Cardiac fibroblast (primary cell): ENCODE results near the gene SLC16A12.
"Not testable (repeated sequence)": the region's sequence is repeated elsewhere in the genome, so short reads cannot be mapped to it uniquely, and the experiment has no call there.

Source experiments
- DNase-seq, 2 donors: peaks; one replicate each; pipeline versions ENCODE4 v3.0.0 to v3.0.0-alpha.2; 2010; ENCODE audit warnings: low read depth in 2 of 2
- H3K4me3 ChIP-seq, 2 donors: replicated peaks in 1 of 2; 1 replicate in 1 of 2; 2 replicates in 1 of 2; pipeline ENCODE4 v1.5.1; 2011; ENCODE audit warnings: low read depth in 2 of 2, low read length in 2 of 2, mild to moderate bottlenecking in 2 of 2, moderate library complexity in 1 of 2
- TF ChIP-seq, protein P1 (sequence below): IDR thresholded peaks from one replicate; pipeline ENCODE4 v1.5.1; 2011; ENCODE audit warnings: low read depth, mild to moderate bottlenecking, low read length, inconsistent platforms

SLC16A12 gene

DNA sequence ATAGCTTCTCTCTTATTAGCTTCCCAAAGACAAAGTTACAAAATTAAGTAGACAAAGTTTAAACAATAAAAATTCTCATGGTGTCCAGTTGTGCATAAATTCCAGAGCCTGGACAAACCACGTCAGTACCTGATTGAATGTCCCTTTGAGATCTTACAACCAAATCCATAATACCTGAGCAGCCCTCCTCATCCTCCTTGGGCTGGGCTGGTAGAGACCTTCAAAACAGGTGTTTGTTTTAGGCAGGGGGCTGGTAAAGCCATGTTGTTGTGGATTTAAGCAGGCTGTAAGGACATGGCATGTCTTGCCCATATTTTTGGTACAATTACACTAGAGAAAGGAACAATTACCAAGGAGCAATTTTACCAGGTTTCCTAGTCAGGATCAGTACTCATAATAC is 118.9 kb downstream of the SLC16A12 start:
- no peak overlapping the region for H3K4me3 ChIP-seq
- no peak for DNase-seq
- TF ChIP-seq, protein P1, sequence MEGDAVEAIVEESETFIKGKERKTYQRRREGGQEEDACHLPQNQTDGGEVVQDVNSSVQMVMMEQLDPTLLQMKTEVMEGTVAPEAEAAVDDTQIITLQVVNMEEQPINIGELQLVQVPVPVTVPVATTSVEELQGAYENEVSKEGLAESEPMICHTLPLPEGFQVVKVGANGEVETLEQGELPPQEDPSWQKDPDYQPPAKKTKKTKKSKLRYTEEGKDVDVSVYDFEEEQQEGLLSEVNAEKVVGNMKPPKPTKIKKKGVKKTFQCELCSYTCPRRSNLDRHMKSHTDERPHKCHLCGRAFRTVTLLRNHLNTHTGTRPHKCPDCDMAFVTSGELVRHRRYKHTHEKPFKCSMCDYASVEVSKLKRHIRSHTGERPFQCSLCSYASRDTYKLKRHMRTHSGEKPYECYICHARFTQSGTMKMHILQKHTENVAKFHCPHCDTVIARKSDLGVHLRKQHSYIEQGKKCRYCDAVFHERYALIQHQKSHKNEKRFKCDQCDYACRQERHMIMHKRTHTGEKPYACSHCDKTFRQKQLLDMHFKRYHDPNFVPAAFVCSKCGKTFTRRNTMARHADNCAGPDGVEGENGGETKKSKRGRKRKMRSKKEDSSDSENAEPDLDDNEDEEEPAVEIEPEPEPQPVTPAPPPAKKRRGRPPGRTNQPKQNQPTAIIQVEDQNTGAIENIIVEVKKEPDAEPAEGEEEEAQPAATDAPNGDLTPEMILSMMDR, result no peak

DNA sequence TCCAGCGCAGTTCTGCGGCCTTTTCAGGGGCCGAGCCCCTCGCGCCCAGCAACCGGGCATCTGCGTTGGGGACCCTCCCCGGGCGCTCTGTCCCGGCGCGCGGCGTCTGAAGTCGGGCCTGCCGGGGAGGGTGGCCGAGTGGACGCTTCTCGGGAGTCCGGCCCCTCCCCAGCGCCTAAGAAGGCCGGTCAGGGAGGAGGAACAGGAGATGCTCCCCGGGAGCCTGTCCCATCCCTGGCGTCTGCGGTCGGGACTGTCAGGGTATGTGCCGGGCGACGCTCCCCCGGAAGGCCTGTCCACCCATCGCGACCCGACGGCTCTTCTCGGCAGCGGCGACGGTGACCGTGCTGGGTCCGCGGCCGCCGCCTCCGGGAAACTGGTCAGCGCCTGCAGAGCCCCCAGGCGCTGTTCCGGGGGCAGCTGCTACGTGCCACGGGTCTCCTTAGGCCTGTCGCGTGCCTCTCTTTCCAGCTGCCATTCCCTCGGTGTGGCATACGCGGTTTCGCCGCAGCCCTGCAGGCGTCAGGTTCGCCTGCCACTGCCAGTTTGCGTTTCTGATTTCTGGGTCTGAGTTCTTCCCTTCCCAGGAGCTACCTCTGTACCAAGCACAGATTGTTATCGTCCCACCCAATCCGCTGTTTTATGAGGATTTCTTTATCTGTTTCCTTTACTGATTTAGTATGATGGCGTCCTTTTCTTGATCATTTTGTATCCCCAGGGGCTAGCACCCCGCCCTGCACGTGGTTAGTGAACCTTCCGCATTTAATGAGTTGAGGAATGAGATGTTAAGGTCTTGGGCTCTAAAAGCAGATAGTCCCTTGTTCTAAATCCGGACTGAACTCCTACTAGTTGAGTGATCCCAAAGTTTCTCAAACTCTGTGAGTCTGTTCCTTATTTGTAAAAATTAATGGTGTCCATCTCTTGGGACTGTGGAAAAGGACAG is 120.2 kb downstream of the SLC16A12 start:
- H3K4me3 ChIP-seq, result peak overlapping the region; percentile 69 to 72
- TF ChIP-seq, protein P1, result no peak
- DNase-seq, result peak; percentile 32 to 58

DNA sequence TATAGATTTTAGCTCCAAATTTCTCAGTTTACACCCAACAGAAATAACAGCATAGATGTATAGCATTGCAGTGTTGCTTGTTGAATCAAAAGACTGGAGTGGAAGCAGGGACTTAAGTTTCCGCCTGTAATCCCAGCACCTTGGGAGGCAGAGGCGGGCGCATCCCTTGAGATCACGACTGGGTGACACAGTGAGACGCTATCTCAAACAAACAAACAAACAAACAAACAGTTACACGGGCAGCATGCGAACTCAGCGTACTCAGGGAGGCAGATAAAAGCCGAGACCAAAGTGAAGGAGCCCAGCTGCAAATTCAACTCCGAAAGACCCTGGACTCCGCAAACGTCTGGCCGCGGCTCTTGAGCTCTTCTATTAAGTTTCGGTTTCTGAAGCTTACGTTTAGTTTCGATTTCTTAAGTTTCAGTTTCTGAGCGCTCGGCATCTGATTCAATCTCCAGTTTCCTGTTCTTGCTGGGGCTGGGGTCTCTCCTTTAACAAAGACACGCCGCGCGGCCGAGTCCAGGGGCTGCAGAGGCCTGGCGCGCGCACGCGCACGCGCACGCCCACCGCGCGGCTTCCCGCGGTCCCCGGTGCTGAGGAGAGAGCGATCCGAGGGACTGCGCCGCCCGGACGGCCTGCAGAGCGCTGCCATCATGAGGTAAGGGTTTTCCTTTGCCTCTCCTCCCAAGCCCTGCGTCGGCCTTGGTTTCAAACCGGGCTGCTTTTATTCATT is 121.1 kb downstream of the SLC16A12 start, which contains the start of gene IFIT5:
Gene IFIT5, plus strand, starts transcription at position 423 of the 733 bp plus-strand sequence. Its CDS starts 231 bp downstream, at position 654.
- peak; percentile 75 to 79 for DNase-seq
- H3K4me3 ChIP-seq, result peak within 1 kb of the TSS; percentile 69 to 72
- TF ChIP-seq, protein P1, result no peak

DNA sequence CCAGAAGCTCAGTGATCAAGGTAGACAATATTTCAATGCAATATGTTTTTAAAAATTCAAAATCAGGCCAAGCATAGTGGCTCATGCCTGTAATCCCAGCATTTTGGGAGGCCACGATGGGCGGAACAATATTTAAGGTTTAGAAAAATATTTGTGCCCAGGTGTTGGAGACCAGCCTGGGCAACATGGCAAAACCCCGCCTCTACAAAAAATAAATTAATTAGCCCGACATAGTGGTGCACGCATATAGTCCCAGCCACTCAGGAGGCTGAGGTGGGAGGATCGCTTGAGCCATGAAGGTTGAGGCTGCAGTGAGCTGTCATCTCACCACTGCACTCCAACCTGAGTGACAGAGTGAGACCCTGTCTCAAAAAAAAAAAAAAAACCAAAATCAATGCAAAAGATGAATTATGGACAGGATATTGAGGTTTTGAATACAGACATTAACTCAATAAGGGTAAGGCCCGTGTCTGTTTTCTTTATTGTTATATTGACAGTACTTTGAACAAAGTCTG is 121.9 kb downstream of the SLC16A12 start:
- DNase-seq, result no peak
- no peak overlapping the region for H3K4me3 ChIP-seq
- TF ChIP-seq, protein P1, result no peak

DNA sequence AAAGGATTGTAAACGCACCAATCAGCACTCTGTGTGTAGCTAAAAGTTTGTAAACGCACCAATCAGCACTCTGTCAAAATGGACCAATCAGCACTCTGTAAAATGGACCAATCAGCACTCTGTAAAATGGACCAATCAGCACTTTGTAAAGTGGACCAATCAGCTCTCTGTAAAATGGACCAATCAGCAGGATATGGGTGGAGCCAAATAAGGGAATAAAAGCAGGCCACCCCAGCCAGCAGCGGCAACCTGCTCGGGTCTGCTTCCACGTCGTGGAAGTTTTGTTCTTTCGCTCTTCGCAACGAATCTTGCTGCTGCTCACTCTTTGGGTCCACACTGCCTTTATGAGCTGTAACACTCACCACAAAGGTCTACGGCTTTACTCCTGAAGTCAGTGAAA is 123.1 kb downstream of the SLC16A12 start:
- not testable (repeated sequence) for H3K4me3 ChIP-seq

DNA sequence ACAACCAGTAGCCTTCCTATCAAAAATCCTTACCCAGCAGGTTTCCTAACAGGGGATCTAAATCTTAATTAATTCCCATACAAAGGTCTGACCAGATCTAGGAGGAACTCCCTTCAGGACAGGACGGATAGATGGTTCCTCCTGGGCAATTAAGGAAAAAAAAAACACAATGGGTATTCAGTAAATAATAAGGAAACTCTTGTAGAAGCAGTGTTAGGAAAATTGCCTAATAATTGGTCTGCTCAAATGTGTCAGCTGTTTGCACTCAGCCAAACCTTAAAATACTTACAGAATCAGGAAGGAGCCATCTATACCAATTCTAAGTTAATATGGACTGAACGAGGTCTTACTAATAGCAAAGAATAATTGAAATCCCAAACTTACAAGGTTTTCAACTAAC is 124.3 kb downstream of the SLC16A12 start:
- DNase-seq, result not testable (repeated sequence)

More for the DNA sequence above, 123.1 kb downstream of the SLC16A12 start:
- DNase-seq, result not testable (repeated sequence)

DNA sequence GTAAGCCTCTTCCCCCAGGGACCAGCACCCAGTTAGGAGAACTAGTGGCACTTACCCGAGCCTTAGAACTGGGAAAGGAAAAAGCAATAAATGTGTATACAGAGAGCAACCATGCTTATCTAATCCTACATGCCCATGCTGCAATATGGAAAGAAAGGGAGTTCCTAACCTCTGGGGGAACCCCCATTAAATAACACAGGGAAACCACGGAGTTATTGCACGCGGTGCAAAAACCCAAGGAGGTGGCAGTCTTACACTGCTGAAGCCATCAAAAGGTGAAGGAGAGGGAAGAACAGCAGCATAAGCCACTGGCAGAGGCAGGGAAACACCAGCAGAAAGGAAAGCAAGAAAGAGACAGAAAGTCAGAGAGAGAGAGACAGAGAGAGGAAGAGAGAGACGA is 124.8 kb downstream of the SLC16A12 start:
- H3K4me3 ChIP-seq, DNase-seq: not testable (repeated sequence)

More for the DNA sequence above, 124.3 kb downstream of the SLC16A12 start:
- H3K4me3 ChIP-seq, result not testable (repeated sequence)

DNA sequence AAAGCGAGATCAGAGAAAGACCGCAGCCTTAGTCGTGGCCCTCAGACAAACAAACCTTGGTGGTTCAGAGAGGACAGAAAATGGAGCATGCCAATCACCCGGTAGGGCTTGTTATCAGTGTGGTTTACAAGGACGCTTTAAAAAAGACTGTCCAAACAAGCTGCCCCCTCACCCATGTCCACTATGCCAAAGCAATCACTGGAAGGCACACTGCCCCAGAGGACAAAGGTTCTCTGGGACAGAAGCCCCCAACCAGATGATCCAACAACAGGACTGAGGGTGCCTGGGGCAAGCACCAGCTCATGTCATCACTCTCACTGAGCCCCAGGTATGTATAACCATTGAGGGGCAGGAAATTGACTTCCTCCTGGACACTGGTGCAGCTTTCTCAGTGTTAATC is 126.1 kb downstream of the SLC16A12 start:
- H3K4me3 ChIP-seq, DNase-seq: not testable (repeated sequence)

DNA sequence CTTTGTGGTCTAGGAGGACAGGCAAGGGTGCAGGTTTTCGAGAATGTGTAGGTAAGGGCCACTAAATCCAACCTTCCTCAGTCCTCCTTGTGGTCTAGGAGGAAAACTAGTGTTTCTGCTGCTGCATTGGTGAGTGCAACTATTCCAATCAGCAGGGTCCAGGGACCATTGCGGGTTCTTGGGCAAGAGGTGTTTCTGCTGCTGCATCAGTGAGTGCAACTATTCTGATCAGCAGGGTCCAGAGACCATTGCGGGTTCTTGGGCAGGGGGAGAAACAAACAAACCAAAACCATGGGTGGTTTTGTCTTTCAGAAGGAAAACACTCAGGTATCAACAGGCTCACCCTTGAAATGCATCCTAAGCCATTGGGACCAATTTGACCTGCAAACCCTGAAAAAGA is 127.6 kb downstream of the SLC16A12 start:
- H3K4me3 ChIP-seq, DNase-seq: not testable (repeated sequence)

DNA sequence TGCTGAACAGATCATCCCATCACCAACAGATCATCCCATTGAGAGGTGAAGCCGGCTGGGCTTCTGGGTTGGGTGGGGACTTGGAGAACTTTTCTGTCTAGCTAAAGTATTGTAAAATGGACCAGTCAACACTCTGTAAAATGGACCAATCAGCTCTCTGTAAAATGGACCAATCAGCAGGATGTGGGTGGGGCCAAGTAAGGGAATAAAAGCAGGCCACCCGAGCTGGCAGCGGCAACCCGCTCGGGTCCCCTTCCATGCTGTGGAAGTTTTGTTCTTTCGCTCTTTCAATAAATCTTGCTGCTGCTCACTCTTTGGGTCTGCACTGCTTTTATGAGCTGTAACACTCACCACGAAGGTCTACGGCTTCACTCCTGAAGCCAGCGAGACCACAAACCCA is 129.2 kb downstream of the SLC16A12 start:
- DNase-seq, H3K4me3 ChIP-seq: not testable (repeated sequence)
